Spleen (tissue), 11 donors: ENCODE data around the gene RHNO1. TPM values are rescaled to one million over a fixed set of nuclear protein-coding genes. Genes with fewer than 3 reads are reported as not detected.

Source experiments
- DNase-seq: peaks from one replicate; pipeline ENCODE4 v3.0.0-alpha.2; 2020
- H3K27ac ChIP-seq, 8 donors: fragments of 200-600 bp; sonication (generic) in 7 of 8; 1 replicate in 4 of 8; 2 replicates in 4 of 8; pipeline versions ENCODE4 v1.5.0 to v1.8.0; 2016 to 2021; ENCODE audit warnings: inconsistent platforms in 4 of 8, mild to moderate bottlenecking in 4 of 8, moderate library complexity in 1 of 8
- H3K27me3 ChIP-seq, 7 donors: fragments of 200-600 bp; sonication (generic) in 6 of 7; replicated peaks in 1 of 7; 1 replicate in 4 of 7; 2 replicates in 3 of 7; pipeline versions ENCODE4 v1.5.0 to v1.8.0; 2016 to 2021; ENCODE audit warnings: inconsistent platforms in 3 of 7, mild to moderate bottlenecking in 1 of 7
- H3K36me3 ChIP-seq, 6 donors: fragments of 200-600 bp; sonication (generic) in 5 of 6; 1 replicate in 4 of 6; 2 replicates in 2 of 6; pipeline versions ENCODE4 v1.5.0 to v1.8.0; 2016 to 2021; ENCODE audit warnings: inconsistent platforms in 2 of 6
- H3K4me1 ChIP-seq, 6 donors: fragments of 200-600 bp; sonication (generic) in 5 of 6; 1 replicate in 3 of 6; 2 replicates in 3 of 6; pipeline versions ENCODE4 v1.5.0 to v1.8.0; 2016 to 2021; ENCODE audit warnings: inconsistent platforms in 3 of 6
- H3K4me3 ChIP-seq, 8 donors: fragments of 200-600 bp; sonication (generic) in 7 of 8; 1 replicate in 4 of 8; 2 replicates in 4 of 8; pipeline versions ENCODE4 v1.5.0 to v1.8.0; 2016 to 2021; ENCODE audit warnings: inconsistent platforms in 4 of 8, mild to moderate bottlenecking in 4 of 8, moderate library complexity in 2 of 8
- H3K9me3 ChIP-seq, 8 donors: fragments of 200-600 bp; sonication (generic) in 7 of 8; 1 replicate in 4 of 8; 2 replicates in 4 of 8; pipeline versions ENCODE4 v1.5.0 to v1.8.0; 2016 to 2021; ENCODE audit warnings: inconsistent platforms in 4 of 8
- CTCF ChIP-seq, 11 experiments: fragments of 200-600 bp in 7 of 11; fragments of 450-650 bp in 4 of 11; sonication (generic) in 4 of 11; IDR thresholded peaks in 8 of 11; conservative IDR thresholded peaks in 3 of 11; 1 replicate in 7 of 11; 2 replicates in 4 of 11; pipeline versions ENCODE4 v1.4.0 to v1.8.0; 2016 to 2021; ENCODE audit warnings: antibody characterized with exemption in 11 of 11, inconsistent platforms in 4 of 11, mild to moderate bottlenecking in 1 of 11
- POLR2A ChIP-seq, 3 donors: fragments of 450-650 bp; IDR thresholded peaks; one replicate each; pipeline ENCODE4 v1.5.1; 2017; ENCODE audit warnings: antibody characterized with exemption in 3 of 3, mild to moderate bottlenecking in 1 of 3
- POLR2AphosphoS5 ChIP-seq, 3 donors: sonication (generic); formaldehyde crosslinking; IDR thresholded peaks; one replicate each; pipeline ENCODE4 v1.5.1; 2017; ENCODE audit warnings: antibody characterized with exemption in 3 of 3
- WGBS, 5 donors: extraction: QIAGEN DNeasy Blood & Tissue Kit in 3 of 5; methylation state at CpG; one replicate each; pipeline versions ENCODE4 v1.1.5 to v1.1.7; 2013 to 2018; 5-methylcytosine and 5-hydroxymethylcytosine counted together
- intact Hi-C: fragments of 100-400 bp; cut with DNase I; formaldehyde crosslinking; loops from one replicate; pipeline ENCODE4 v1.15.0; 2023; ENCODE audit warnings: low total_unique reads
- polyA plus RNA-seq, 3 donors: library from polyadenylated mRNA; stranded (reverse); fragments of 200-250 nt; gene quantifications; one replicate each; pipeline ENCODE4 v1.2.1, GENCODE V29; 2013
- total RNA-seq, 7 donors: library from RNA; depleted of rRNA in 3 of 7; stranded (reverse); fragments of >200 nt in 3 of 7; fragmentation: NEBNext Ultra II Directional in 4 of 7; extraction: Animal tissue kit (Norgen Biotek cat#: 25700) in 4 of 7; gene quantifications; one replicate each; pipeline versions ENCODE4 v1.1.0 to v1.2.1, GENCODE V29; 2016 to 2021
- donor health status: healthy with polysubstance abuse.
- donor health status: DM: no; HTN: no; CAD: no; lungs with moderate emphysema.
- donor health status: DM: no; HTN: no; CAD: no.
- donor health status: Bipolar disorder and iron deficiency.
- donor health status: healthy.
- donor health status: DM: no; HTN: no; CAD: no.
- donor health status: DM: yes; HTN: yes; CAD: no.

RHNO1 gene
- total and polyA plus RNA-seq, 10 donors = 15.9 to 26.0 (median 23.1) TPM

GRCh38 chr12:2886768-2887450, 9.9 kb downstream of the RHNO1 start:
- Histone ChIP-seq H3K36me3 (peaks cover 0 to 33% (median 0%) of the 10 kb centered on the region in 6 donors), H3K4me3 (no peak overlapping the region), H3K4me1 (peaks cover 0 to 35% (median 17%) of the 10 kb centered on the region in 6 donors), H3K27ac (no peak overlapping the region), H3K27me3 (no peaks in the 10 kb centered on the region), H3K9me3 (no peaks in the 10 kb centered on the region)
- no peak for DNase-seq
- WGBS, 5 donors = 85 to 96% (median 92%) methylated on average over 10 of the region's 10 CpGs
- intact Hi-C loops = loop anchor here (5.0 kb wide), 1 partner anchor 155 kb away; no protein-coding TSS in a partner anchor
- TF ChIP-seq POLR2A (IDR thresholded peaks at IDR 0.05) (no peak), CTCF (IDR thresholded peaks at IDR 0.05 in 8 of 11, conservative IDR thresholded peaks at IDR 0.05 in 3 of 11) (no peak), POLR2AphosphoS5 (IDR thresholded peaks at IDR 0.05) (no peak)

GRCh38 chr12:2890001-2890387, 13.0 kb downstream of the RHNO1 start:
- no peak for TF ChIP-seq POLR2A (IDR thresholded peaks at IDR 0.05)
- TF ChIP-seq POLR2AphosphoS5 (IDR thresholded peaks at IDR 0.05) = no peak
- no peak for TF ChIP-seq CTCF (IDR thresholded peaks at IDR 0.05 in 8 of 11, conservative IDR thresholded peaks at IDR 0.05 in 3 of 11)
- Histone ChIP-seq H3K9me3 (no peaks in the 10 kb centered on the region), H3K27me3 (no peaks in the 10 kb centered on the region), H3K36me3 (peaks cover 0 to 33% (median 0%) of the 10 kb centered on the region in 6 donors), H3K27ac (peak overlapping the region; percentile 63 to 93 (median 90)), H3K4me1 (peaks cover 0 to 40% (median 25%) of the 10 kb centered on the region in 6 donors), H3K4me3 (peak overlapping the region; percentile 66 to 98 (median 96))
- WGBS, 5 donors = 73 to 80% (median 76%) methylated on average over 10 of the region's 10 CpGs
- DNase-seq = no peak
- intact Hi-C loops = no loop called here

- Histone ChIP-seq H3K36me3 (peaks cover 0 to 29% (median 0%) of the 10 kb centered on the region in 6 donors), H3K9me3 (no peaks in the 10 kb centered on the region), H3K27me3 (no peaks in the 10 kb centered on the region), H3K4me3 (peak within 1 kb of the TSS; percentile 66 to 98 (median 96)), H3K27ac (peak within 1 kb of the TSS; percentile 63 to 93 (median 90)), H3K4me1 (peaks cover 0 to 39% (median 23%) of the 10 kb centered on the region in 6 donors)
- intact Hi-C loops = no loop called here
- DNase-seq = peak; percentile 99
- TF ChIP-seq POLR2AphosphoS5 (IDR thresholded peaks at IDR 0.05) (peak; percentile 94 to 97 (median 96)), POLR2A (IDR thresholded peaks at IDR 0.05) (peak in 1 of 3 donors; percentile 71), CTCF (IDR thresholded peaks at IDR 0.05 in 8 of 11, conservative IDR thresholded peaks at IDR 0.05 in 3 of 11) (peak in 4 of 11 experiments; percentile 23 to 32 (median 26))
- WGBS, 5 donors = 0 to 1% (median 1%) methylated on average over 31 to 83 of the region's 83 CpGs
Observed at GRCh38 chr12:2890388-2891239, 13.6 kb downstream of the RHNO1 start, which contains the start of gene TULP3. Gene TULP3 (plus strand): TSS chr12:2890891. CDS start chr12:2890948, 57 bp downstream.
